Measurements from ENCODE around the gene LAMTOR4.

LAMTOR4 gene

GRCh38 chr7:100153708-100154535, 5.2 kb downstream of the LAMTOR4 start:
- TF ChIP-seq YY1 (IDR thresholded peaks at IDR 0.05; ENCODE audit: low read depth) = no peak
- TF ChIP-seq MAX (IDR thresholded peaks at IDR 0.05) = no peak
- TF ChIP-seq NFIC (IDR thresholded peaks at IDR 0.05) = no peak
- no peak for TF ChIP-seq EGR1 (IDR thresholded peaks at IDR 0.05)
- no peak for TF ChIP-seq CREB1 (IDR thresholded peaks at IDR 0.05; ENCODE audit: low read depth)
- no peak for TF ChIP-seq TCF12 (IDR thresholded peaks at IDR 0.05; ENCODE audit: low read depth)
- no peak for TF ChIP-seq FOXM1 (IDR thresholded peaks at IDR 0.05; ENCODE audit: borderline replicate concordance, low read depth)
- no peak for TF ChIP-seq CEBPB (IDR thresholded peaks at IDR 0.05)
- no peak for TF ChIP-seq RAD21 (IDR thresholded peaks at IDR 0.05; ENCODE audit: low read depth)
- TF ChIP-seq TEAD4 (IDR thresholded peaks at IDR 0.05) = no peak
- no peak for TF ChIP-seq ZBTB7A (IDR thresholded peaks at IDR 0.05; ENCODE audit: low read depth)
- no peak for TF ChIP-seq TAF1 (IDR thresholded peaks at IDR 0.05; ENCODE audit: low read depth)
- TF ChIP-seq, protein P1, sequence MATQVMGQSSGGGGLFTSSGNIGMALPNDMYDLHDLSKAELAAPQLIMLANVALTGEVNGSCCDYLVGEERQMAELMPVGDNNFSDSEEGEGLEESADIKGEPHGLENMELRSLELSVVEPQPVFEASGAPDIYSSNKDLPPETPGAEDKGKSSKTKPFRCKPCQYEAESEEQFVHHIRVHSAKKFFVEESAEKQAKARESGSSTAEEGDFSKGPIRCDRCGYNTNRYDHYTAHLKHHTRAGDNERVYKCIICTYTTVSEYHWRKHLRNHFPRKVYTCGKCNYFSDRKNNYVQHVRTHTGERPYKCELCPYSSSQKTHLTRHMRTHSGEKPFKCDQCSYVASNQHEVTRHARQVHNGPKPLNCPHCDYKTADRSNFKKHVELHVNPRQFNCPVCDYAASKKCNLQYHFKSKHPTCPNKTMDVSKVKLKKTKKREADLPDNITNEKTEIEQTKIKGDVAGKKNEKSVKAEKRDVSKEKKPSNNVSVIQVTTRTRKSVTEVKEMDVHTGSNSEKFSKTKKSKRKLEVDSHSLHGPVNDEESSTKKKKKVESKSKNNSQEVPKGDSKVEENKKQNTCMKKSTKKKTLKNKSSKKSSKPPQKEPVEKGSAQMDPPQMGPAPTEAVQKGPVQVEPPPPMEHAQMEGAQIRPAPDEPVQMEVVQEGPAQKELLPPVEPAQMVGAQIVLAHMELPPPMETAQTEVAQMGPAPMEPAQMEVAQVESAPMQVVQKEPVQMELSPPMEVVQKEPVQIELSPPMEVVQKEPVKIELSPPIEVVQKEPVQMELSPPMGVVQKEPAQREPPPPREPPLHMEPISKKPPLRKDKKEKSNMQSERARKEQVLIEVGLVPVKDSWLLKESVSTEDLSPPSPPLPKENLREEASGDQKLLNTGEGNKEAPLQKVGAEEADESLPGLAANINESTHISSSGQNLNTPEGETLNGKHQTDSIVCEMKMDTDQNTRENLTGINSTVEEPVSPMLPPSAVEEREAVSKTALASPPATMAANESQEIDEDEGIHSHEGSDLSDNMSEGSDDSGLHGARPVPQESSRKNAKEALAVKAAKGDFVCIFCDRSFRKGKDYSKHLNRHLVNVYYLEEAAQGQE (IDR thresholded peaks at IDR 0.05; ENCODE audit: low read depth) = no peak
- TF ChIP-seq USF1 (IDR thresholded peaks at IDR 0.05) = no peak
- no peak for TF ChIP-seq EP300 (IDR thresholded peaks at IDR 0.05; ENCODE audit: borderline replicate concordance)

- TF ChIP-seq FOXM1 (IDR thresholded peaks at IDR 0.05; ENCODE audit: borderline replicate concordance, low read depth) = no peak
- TF ChIP-seq YY1 (IDR thresholded peaks at IDR 0.05; ENCODE audit: low read depth) = no peak
- no peak for TF ChIP-seq EGR1 (IDR thresholded peaks at IDR 0.05)
- TF ChIP-seq CREB1 (IDR thresholded peaks at IDR 0.05; ENCODE audit: low read depth) = no peak
- no peak for TF ChIP-seq USF1 (IDR thresholded peaks at IDR 0.05)
- TF ChIP-seq TAF1 (IDR thresholded peaks at IDR 0.05; ENCODE audit: low read depth) = no peak
- TF ChIP-seq, protein P1 (IDR thresholded peaks at IDR 0.05; ENCODE audit: low read depth) = no peak
- TF ChIP-seq CEBPB (IDR thresholded peaks at IDR 0.05) = no peak
- TF ChIP-seq MAX (IDR thresholded peaks at IDR 0.05) = no peak
- no peak for TF ChIP-seq ZBTB7A (IDR thresholded peaks at IDR 0.05; ENCODE audit: low read depth)
- no peak for TF ChIP-seq RAD21 (IDR thresholded peaks at IDR 0.05; ENCODE audit: low read depth)
- TF ChIP-seq TEAD4 (IDR thresholded peaks at IDR 0.05) = no peak
- no peak for TF ChIP-seq NFIC (IDR thresholded peaks at IDR 0.05)
- TF ChIP-seq TCF12 (IDR thresholded peaks at IDR 0.05; ENCODE audit: low read depth) = no peak
- no peak for TF ChIP-seq EP300 (IDR thresholded peaks at IDR 0.05; ENCODE audit: borderline replicate concordance)
Observed at GRCh38 chr7:100154651-100155491, 6.2 kb downstream of the LAMTOR4 start.

GRCh38 chr7:100155553-100156317, 7.0 kb downstream of the LAMTOR4 start:
- no peak for TF ChIP-seq NFIC (IDR thresholded peaks at IDR 0.05)
- no peak for TF ChIP-seq TCF12 (IDR thresholded peaks at IDR 0.05; ENCODE audit: low read depth)
- no peak for TF ChIP-seq TEAD4 (IDR thresholded peaks at IDR 0.05)
- no peak for TF ChIP-seq FOXM1 (IDR thresholded peaks at IDR 0.05; ENCODE audit: borderline replicate concordance, low read depth)
- TF ChIP-seq EGR1 (IDR thresholded peaks at IDR 0.05) = no peak
- TF ChIP-seq MAX (IDR thresholded peaks at IDR 0.05) = no peak
- TF ChIP-seq CEBPB (IDR thresholded peaks at IDR 0.05) = no peak
- no peak for TF ChIP-seq ZBTB7A (IDR thresholded peaks at IDR 0.05; ENCODE audit: low read depth)
- no peak for TF ChIP-seq TAF1 (IDR thresholded peaks at IDR 0.05; ENCODE audit: low read depth)
- no peak for TF ChIP-seq YY1 (IDR thresholded peaks at IDR 0.05; ENCODE audit: low read depth)
- TF ChIP-seq, protein P1 (IDR thresholded peaks at IDR 0.05; ENCODE audit: low read depth) = no peak
- no peak for TF ChIP-seq USF1 (IDR thresholded peaks at IDR 0.05)
- TF ChIP-seq CREB1 (IDR thresholded peaks at IDR 0.05; ENCODE audit: low read depth) = no peak
- TF ChIP-seq EP300 (IDR thresholded peaks at IDR 0.05; ENCODE audit: borderline replicate concordance) = no peak
- TF ChIP-seq RAD21 (IDR thresholded peaks at IDR 0.05; ENCODE audit: low read depth) = no peak

Measured in Ishikawa (cell line).